WTC11 (cell line): ENCODE results near the gene ENPP6. TPM values are rescaled to one million over a fixed set of nuclear protein-coding genes. Genes with fewer than 3 reads are reported as not detected.

Experiments used
- ATAC-seq: fragments of 200-7000 bp; cut with Tn5 transposase; 2 replicates; pipeline ENCODE4 v1.10.0; 2021; ENCODE audit warnings: mild to moderate bottlenecking, moderate library complexity
- CTCF ChIA-PET: fragments of 300-600 bp; sonication (Branson Sonifier 250); formaldehyde crosslinking; loops from one replicate; lab custom pipeline; 2021; ENCODE audit warnings: antibody characterized with exemption; lab: Charles Lee
- POLR2A ChIA-PET: fragments of 350-600 bp; sonication (Branson Sonifier 250); formaldehyde crosslinking; loops from one replicate; lab custom pipeline; 2021; ENCODE audit warnings: antibody characterized with exemption; lab: Charles Lee
- DNase-seq: peaks from one replicate; pipeline ENCODE4 v3.0.0; 2021; ENCODE audit warnings: low spot score
- H3K27ac Mint-ChIP-seq: 2 replicates; pipeline ENCODE4 v1.8.0; 2021; ENCODE audit warnings: mixed read lengths
- H3K27me3 Mint-ChIP-seq: 2 replicates; pipeline ENCODE4 v1.8.0; 2021; ENCODE audit warnings: low read depth, mild to moderate bottlenecking, moderate library complexity, mixed read lengths
- H3K36me3 Mint-ChIP-seq: 2 replicates; pipeline ENCODE4 v1.8.0; 2021; ENCODE audit warnings: mixed read lengths
- H3K4me1 Mint-ChIP-seq: 2 replicates; pipeline ENCODE4 v1.8.0; 2022; ENCODE audit warnings: mixed read lengths
- H3K4me3 Mint-ChIP-seq: 2 replicates; pipeline ENCODE4 v1.8.0; 2021; ENCODE audit warnings: mild to moderate bottlenecking, moderate library complexity, mixed read lengths
- H3K9me3 Mint-ChIP-seq: 2 replicates; pipeline ENCODE4 v1.8.0; 2021; ENCODE audit warnings: mixed read lengths
- AR ChIP-seq: fragments of 250-450 bp; sonication (Bioruptor Pico); IDR thresholded peaks from 2 replicates; pipeline ENCODE4 v1.9.0; 2021; ENCODE audit warnings: mild to moderate bottlenecking
- CTCF ChIP-seq: fragments of 200-600 bp; IDR thresholded peaks from 2 replicates; pipeline ENCODE4 v1.8.0; 2022; ENCODE audit warnings: antibody characterized with exemption
- ERG ChIP-seq: fragments of 250-450 bp; sonication (Bioruptor Pico); IDR thresholded peaks from 2 replicates; pipeline ENCODE4 v1.8.0; 2021; ENCODE audit warnings: mild to moderate bottlenecking
- ETV6 ChIP-seq: sonication (generic); formaldehyde crosslinking; IDR thresholded peaks from 2 replicates; pipeline ENCODE4 v1.8.1; 2022; ENCODE audit warnings: mild to moderate bottlenecking, missing genetic modification reagents
- FOXP1 ChIP-seq: sonication (generic); formaldehyde crosslinking; IDR thresholded peaks from 2 replicates; pipeline ENCODE4 v1.8.0; 2022; ENCODE audit warnings: missing genetic modification reagents, mild to moderate bottlenecking, moderate library complexity, borderline replicate concordance
- GABPB1 ChIP-seq: sonication (generic); formaldehyde crosslinking; IDR thresholded peaks from 2 replicates; pipeline ENCODE4 v1.8.1; 2023; ENCODE audit warnings: mild to moderate bottlenecking, missing genetic modification reagents
- MXD4 ChIP-seq: fragments of 250-450 bp; sonication (Bioruptor Pico); IDR thresholded peaks from 2 replicates; pipeline ENCODE4 v1.8.0; 2021; ENCODE audit warnings: mild to moderate bottlenecking, moderate library complexity, borderline replicate concordance
- NFE2L1 ChIP-seq: sonication (generic); formaldehyde crosslinking; IDR thresholded peaks from 2 replicates; pipeline ENCODE4 v1.8.1; 2023; ENCODE audit warnings: missing genetic modification reagents
- NR2C2 ChIP-seq: sonication (generic); formaldehyde crosslinking; IDR thresholded peaks from 2 replicates; pipeline ENCODE4 v1.8.0; 2022; ENCODE audit warnings: mild to moderate bottlenecking, missing genetic modification reagents
- RELA ChIP-seq: sonication (generic); formaldehyde crosslinking; IDR thresholded peaks from 2 replicates; pipeline ENCODE4 v1.8.1; 2022; ENCODE audit warnings: missing genetic modification reagents, mild to moderate bottlenecking, borderline replicate concordance
- SP1 ChIP-seq: sonication (generic); formaldehyde crosslinking; conservative IDR thresholded peaks from 2 replicates; pipeline ENCODE4 v1.8.1; 2022; ENCODE audit warnings: missing genetic modification reagents
- TP53 ChIP-seq: sonication (generic); formaldehyde crosslinking; IDR thresholded peaks from 2 replicates; pipeline ENCODE4 v1.8.1; 2023; ENCODE audit warnings: mild to moderate bottlenecking, missing genetic modification reagents
- ZBTB43 ChIP-seq: sonication (generic); formaldehyde crosslinking; IDR thresholded peaks from 2 replicates; pipeline ENCODE4 v1.8.1; 2023; ENCODE audit warnings: mild to moderate bottlenecking, missing genetic modification reagents
- ZNF396 ChIP-seq: fragments of 250-450 bp; sonication (Bioruptor Pico); IDR thresholded peaks from 2 replicates; pipeline ENCODE4 v1.8.0; 2021; ENCODE audit warnings: mild to moderate bottlenecking, moderate library complexity, borderline replicate concordance
- ZNF423 ChIP-seq: fragments of 250-450 bp; sonication (Bioruptor Pico); IDR thresholded peaks from 2 replicates; pipeline ENCODE4 v2.1.2; 2022; ENCODE audit warnings: mild to moderate bottlenecking, moderate library complexity
- total RNA-seq: library from RNA; stranded (reverse); gene quantifications from 3 replicates; pipeline ENCODE4 v1.2.3, GENCODE V29; 2021
- TF ChIP-seq, protein P1 (sequence below): sonication (generic); formaldehyde crosslinking; IDR thresholded peaks from 2 replicates; pipeline ENCODE4 v1.8.1; 2023; ENCODE audit warnings: mild to moderate bottlenecking, missing genetic modification reagents, moderate library complexity
- TF ChIP-seq, protein P2 (sequence below): fragments of 250-450 bp; sonication (Bioruptor Pico); IDR thresholded peaks from 2 replicates; pipeline ENCODE4 v1.9.0; 2021; ENCODE audit warnings: moderate library complexity, mild to moderate bottlenecking, inconsistent platforms, borderline replicate concordance
- TF ChIP-seq, protein P3 (sequence below): sonication (generic); formaldehyde crosslinking; IDR thresholded peaks from 2 replicates; pipeline ENCODE4 v1.8.1; 2022; ENCODE audit warnings: missing genetic modification reagents, borderline replicate concordance
- TF ChIP-seq, protein P4 (sequence below): sonication (generic); formaldehyde crosslinking; IDR thresholded peaks from 2 replicates; pipeline ENCODE4 v1.8.1; 2023; ENCODE audit warnings: mild to moderate bottlenecking, moderate library complexity, missing genetic modification reagents

Gene ENPP6
- total RNA-seq, 1 experiment from 2014 or later: 0.09 TPM

DNA sequence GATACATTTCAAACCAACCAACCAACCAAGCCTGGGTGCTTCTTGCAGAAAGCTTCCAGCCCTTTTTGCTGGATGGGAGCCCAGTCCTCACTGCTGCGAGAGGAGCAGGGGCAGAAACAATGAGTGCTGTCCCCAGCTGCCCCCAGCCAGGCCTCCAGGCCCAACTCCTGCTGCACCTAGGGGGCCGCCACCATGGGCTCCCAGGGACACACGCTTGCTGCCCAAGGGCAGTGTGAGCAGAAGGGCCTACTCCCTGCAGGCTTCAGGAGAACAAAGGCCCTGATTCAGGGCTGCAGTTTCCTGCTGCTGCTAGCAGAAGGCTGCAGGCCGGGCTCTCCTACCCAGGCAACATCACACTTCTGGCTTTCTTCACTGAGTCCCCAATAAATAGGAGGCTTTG, 37.7 kb upstream of the ENPP6 start:
- Mint-ChIP-seq H3K4me3 (no peak overlapping the region), H3K9me3 (peaks cover 29% of the 10 kb centered on the region), H3K27ac (no peak overlapping the region), H3K4me1 (peaks cover 5% of the 10 kb centered on the region), H3K36me3 (peaks cover 25% of the 10 kb centered on the region), H3K27me3 (peaks cover 9% of the 10 kb centered on the region)
- TF ChIP-seq GABPB1 (CRISPR knock-in tag) (no peak), ZNF396 (CRISPR knock-in tag) (no peak), NFE2L1 (CRISPR knock-in tag) (no peak), ERG (CRISPR knock-in tag) (no peak), AR (CRISPR knock-in tag) (no peak), MXD4 (CRISPR knock-in tag) (no peak), ETV6 (CRISPR knock-in tag) (no peak), ZBTB43 (CRISPR knock-in tag) (no peak), SP1 (CRISPR knock-in tag) (no peak), NR2C2 (CRISPR knock-in tag) (no peak), TP53 (CRISPR knock-in tag) (no peak), FOXP1 (no peak), RELA (CRISPR knock-in tag) (no peak), ZNF423 (no peak)
- TF ChIP-seq, protein P1, sequence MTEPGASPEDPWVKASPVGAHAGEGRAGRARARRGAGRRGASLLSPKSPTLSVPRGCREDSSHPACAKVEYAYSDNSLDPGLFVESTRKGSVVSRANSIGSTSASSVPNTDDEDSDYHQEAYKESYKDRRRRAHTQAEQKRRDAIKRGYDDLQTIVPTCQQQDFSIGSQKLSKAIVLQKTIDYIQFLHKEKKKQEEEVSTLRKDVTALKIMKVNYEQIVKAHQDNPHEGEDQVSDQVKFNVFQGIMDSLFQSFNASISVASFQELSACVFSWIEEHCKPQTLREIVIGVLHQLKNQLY (CRISPR knock-in tag): no peak
- TF ChIP-seq, protein P2, sequence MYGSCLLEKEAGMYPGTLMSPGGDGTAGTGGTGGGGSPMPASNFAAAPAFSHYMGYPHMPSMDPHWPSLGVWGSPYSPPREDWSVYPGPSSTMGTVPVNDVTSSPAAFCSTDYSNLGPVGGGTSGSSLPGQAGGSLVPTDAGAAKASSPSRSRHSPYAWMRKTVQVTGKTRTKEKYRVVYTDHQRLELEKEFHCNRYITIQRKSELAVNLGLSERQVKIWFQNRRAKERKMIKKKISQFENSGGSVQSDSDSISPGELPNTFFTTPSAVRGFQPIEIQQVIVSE (CRISPR knock-in tag): no peak
- TF ChIP-seq, protein P3, sequence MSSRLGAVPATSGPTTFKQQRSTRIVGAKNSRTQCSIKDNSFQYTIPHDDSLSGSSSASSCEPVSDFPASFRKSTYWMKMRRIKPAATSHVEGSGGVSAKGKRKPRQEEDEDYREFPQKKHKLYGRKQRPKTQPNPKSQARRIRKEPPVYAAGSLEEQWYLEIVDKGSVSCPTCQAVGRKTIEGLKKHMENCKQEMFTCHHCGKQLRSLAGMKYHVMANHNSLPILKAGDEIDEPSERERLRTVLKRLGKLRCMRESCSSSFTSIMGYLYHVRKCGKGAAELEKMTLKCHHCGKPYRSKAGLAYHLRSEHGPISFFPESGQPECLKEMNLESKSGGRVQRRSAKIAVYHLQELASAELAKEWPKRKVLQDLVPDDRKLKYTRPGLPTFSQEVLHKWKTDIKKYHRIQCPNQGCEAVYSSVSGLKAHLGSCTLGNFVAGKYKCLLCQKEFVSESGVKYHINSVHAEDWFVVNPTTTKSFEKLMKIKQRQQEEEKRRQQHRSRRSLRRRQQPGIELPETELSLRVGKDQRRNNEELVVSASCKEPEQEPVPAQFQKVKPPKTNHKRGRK (CRISPR knock-in tag): no peak
- POLR2A ChIA-PET: no interaction called here
- DNase-seq (no peak), ATAC-seq (no peak)
- CTCF ChIA-PET: interaction anchor here (1.0 kb wide), 1 partner anchor 9 kb away, joined by 6 read pairs; no protein-coding TSS in a partner anchor

DNA sequence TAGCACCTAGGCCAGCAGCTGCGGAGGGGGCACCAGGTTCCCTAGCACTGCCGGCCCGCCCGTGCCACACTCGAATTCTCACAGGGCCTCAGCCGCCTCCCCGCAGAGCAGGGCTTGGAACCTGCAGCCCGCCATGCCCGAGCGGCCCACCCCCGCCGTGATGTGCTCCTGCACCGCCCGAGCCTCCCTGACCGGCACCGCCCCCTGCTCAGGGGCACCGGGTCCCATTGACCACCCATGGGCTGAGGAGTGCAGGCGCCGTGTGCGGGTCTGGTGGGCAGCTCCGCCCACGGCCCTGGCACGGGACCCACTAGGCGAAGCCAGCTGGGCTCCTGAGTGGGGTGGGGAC, 35.4 kb upstream of the ENPP6 start:
- no peak for DNase-seq
- no peak for ATAC-seq
- ChIA-PET CTCF (interaction anchor here (2.2 kb wide), 1 partner anchor 11 kb away, joined by 10 read pairs; no protein-coding TSS in a partner anchor), POLR2A (no interaction called here)
- peaks cover 9% of the 10 kb centered on the region for H3K27me3 Mint-ChIP-seq
- peaks cover 25% of the 10 kb centered on the region for H3K36me3 Mint-ChIP-seq
- H3K9me3 Mint-ChIP-seq: peaks cover 32% of the 10 kb centered on the region
- H3K4me3 Mint-ChIP-seq: no peak overlapping the region
- no peaks in the 10 kb centered on the region for H3K4me1 Mint-ChIP-seq
- H3K27ac Mint-ChIP-seq: no peak overlapping the region
- TF ChIP-seq, protein P4, sequence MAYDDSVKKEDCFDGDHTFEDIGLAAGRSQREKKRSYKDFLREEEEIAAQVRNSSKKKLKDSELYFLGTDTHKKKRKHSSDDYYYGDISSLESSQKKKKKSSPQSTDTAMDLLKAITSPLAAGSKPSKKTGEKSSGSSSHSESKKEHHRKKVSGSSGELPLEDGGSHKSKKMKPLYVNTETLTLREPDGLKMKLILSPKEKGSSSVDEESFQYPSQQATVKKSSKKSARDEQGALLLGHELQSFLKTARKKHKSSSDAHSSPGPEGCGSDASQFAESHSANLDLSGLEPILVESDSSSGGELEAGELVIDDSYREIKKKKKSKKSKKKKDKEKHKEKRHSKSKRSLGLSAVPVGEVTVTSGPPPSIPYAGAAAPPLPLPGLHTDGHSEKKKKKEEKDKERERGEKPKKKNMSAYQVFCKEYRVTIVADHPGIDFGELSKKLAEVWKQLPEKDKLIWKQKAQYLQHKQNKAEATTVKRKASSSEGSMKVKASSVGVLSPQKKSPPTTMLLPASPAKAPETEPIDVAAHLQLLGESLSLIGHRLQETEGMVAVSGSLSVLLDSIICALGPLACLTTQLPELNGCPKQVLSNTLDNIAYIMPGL (CRISPR knock-in tag): no peak
- TF ChIP-seq CTCF: no peak
